WI38 (cell line): ENCODE measurements around the gene FBXO24.

ENCODE experiments used
- H3K4me3 ChIP-seq: 2 replicates; pipeline ENCODE4 v1.5.1; 2011; ENCODE audit warnings: low read depth, mild to moderate bottlenecking, control low read depth, low read length
- CTCF ChIP-seq: IDR thresholded peaks from 2 replicates; pipeline ENCODE4 v1.5.1; 2012; ENCODE audit warnings: low read depth, mild to moderate bottlenecking, control low read depth, low read length

Gene FBXO24

GRCh38 chr7:100573691-100574361 is 12.3 kb upstream of the FBXO24 start, which contains the start of gene SAP25:
Gene SAP25, minus strand, starts transcription at chr7:100573900. Its CDS starts 158 bp downstream, at chr7:100573742.
- no peak within 1 kb of the TSS for H3K4me3 ChIP-seq
- no peak for TF ChIP-seq CTCF

GRCh38 chr7:100574362-100575205 is 11.5 kb upstream of the FBXO24 start:
- TF ChIP-seq CTCF = no peak
- H3K4me3 ChIP-seq = no peak overlapping the region

GRCh38 chr7:100575206-100575631 is 10.9 kb upstream of the FBXO24 start:
- TF ChIP-seq CTCF = no peak
- no peak overlapping the region for H3K4me3 ChIP-seq

- H3K4me3 ChIP-seq = no peak overlapping the region
- TF ChIP-seq CTCF = no peak
These were observed 10.3 kb upstream of the FBXO24 start for GRCh38 chr7:100575746-100576383.

- TF ChIP-seq CTCF = no peak
- no peak overlapping the region for H3K4me3 ChIP-seq
These were observed 9.6 kb upstream of the FBXO24 start for GRCh38 chr7:100576384-100576993.

- no peak overlapping the region for H3K4me3 ChIP-seq
- TF ChIP-seq CTCF = no peak
These were observed 9.0 kb upstream of the FBXO24 start for GRCh38 chr7:100577103-100577502.
